NCI-H2107 treated with DMSO at 0.1 percent for 48 hours (cell line): ENCODE data around the gene ZFAND3.
"Not testable (repeated sequence)": the region's sequence is repeated elsewhere in the genome, so short reads cannot be mapped to it uniquely, and the experiment has no call there.

ENCODE experiments used
- DNase-seq: peaks from one replicate; lab custom pipeline; 2025; ENCODE audit not compliant: unreplicated experiment; lab: John Stamatoyannopoulos, UW

Gene ZFAND3

DNA sequence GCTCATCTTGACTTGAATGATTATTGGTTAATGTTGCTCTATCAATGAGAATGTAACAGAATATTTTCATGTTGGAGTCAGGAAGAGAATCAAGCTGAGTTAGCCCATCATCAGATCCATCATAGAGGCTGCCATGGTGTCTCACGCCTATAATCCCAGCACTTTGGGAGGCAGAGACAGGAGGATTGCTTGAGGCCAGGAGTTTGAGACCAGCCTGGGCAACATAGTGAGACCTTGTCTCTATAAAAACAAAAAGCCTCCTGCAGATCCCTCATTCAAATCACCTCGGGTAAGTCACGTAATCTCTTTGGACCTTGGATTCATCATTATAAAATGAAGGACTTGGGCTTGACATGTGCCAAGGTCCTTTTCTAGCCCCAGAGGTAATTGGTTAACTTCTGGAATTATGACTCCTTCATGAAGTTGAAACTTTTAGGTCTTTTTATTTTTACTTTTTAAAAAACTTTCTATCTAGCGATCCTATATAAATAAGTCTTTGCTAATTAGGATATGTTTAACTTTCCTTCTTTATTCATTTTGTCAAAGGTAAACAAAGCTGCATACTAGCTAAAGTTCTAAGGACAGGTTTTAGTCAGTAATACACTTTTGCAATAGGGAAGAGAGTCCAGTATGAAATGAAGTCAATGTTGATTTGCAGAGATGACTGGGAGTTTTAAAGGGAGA lies 110.9 kb downstream of the ZFAND3 start:
- DNase-seq, result no peak

DNA sequence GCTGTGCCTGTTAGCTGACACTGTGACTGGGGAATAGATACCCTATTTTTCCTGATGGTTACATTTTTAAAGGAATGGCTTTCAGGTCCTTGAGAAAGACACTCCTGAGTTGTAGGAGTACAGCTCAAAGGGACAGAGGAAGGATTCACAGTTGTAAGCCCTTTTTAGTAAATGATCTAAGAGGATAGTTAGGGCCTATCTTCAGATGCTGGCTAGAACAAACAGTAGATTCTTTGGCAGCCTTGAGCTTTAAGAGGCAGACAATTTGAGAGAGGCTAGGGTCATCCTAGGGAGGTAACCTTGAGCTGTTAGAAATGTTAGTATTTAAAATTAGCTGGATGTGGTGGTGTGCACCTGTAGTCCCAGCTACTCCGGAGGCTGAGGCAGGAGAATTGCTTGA lies 111.5 kb downstream of the ZFAND3 start:
- no peak for DNase-seq

DNA sequence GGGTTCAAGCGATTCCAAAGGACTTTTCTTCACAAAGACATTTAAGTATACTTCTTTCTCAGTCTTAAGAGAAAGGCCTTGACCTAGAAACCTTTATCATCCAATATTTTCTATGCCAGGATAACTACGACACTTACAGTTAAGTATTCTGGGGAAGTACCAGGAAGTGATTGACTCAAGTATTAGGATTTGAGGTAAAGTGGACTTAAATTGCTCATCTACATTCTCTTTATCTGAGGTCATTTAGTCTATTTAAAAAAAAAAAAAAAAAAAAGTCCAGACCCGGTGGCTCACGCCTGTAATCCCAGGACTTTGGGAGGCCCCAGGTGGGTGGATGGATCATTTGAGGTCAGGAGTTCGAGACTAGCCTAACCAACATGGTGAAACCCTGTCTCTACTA lies 114.7 kb downstream of the ZFAND3 start:
- no peak for DNase-seq

DNA sequence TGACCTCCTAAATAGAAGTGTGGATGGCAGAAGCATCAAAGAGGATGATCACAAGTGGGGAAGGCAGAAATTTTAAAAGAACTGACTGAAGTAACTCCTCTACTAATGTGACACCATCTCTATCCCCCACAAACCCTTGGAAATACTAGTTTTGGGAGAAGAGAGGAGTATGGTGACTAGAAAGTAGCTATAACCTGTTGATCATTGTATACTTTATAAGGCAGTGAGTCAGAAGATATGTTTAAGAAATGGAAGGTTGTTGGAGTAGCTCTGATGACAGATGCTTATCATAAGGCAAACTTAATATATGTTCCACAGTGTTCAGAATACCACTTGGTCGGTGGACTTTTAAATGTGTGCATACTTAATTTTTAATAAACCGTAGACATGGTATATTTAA lies 116.6 kb downstream of the ZFAND3 start:
- DNase-seq, result no peak

DNA sequence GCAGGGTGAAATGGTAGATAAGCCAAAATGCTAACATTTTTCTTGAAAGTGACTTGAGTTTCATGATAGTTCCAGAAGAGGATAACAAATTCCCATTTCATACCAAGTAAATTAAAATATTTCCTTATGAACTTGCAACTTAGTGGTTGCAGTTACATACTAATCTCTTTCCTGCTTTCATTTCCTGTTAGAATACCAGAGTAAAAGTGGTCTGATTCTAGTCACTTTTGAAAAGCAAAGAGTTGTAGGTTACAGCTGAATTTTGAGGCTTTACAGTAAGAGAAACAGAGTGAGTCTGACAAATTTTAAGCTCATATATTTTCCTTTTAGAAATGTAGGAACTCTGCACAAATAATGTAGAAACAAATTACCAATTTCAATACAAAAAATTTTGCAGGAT lies 117.4 kb downstream of the ZFAND3 start:
- DNase-seq, result no peak

DNA sequence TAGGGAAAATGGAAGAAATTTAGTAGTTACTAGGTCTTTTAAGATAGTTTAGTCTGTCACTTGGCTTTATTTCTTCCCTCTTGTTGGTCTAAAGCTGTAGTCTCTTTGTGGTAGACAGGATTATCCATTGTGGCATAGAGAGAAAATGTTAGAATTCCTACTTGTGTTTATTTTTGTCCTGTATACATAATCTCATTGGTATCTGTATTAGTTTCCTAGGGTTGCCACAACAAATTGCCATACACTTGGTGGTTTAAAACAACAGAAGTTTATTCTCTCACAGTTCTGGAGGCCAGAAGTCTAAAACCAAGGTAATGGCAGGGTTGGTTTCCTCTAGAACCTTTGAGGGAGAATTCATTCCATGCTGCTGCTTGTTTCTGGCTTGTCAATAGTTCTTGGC lies 119.4 kb downstream of the ZFAND3 start:
- no peak for DNase-seq

DNA sequence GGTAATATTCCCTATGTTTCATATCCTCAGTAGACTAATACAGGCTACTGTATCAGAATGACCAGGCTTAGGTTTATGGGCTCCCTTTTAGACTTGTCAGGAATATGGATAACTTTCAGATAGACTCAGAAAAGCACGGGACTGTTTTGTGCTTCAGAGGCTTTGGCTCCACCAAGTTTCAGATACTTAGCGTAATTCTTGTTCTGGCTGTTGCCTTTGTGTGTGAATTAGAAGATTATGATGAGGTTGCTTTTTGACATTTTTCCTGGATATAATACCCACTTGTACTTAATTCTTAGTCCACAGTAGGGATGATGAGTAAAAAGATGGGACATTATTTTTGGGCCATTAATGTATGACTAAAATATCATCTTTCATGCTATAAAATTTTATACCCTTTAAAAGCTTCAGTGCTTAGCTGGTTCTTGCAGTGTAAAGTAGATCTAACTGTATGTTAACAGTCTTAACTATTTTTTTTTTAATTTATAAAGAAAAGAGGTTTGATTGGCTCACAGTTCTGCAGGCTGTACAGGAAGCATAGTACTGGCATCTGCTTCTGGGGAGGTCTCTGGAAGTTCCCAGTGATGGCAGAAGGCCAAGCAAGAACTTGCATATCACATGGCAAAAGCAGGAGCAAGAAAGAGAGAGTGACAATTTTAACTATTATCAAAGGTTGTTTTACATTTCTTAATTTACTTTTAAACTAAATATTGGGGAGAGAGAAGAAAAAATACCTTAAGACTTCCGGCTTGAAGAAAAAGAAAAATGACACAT lies 120.7 kb downstream of the ZFAND3 start:
- DNase-seq, result no peak

DNA sequence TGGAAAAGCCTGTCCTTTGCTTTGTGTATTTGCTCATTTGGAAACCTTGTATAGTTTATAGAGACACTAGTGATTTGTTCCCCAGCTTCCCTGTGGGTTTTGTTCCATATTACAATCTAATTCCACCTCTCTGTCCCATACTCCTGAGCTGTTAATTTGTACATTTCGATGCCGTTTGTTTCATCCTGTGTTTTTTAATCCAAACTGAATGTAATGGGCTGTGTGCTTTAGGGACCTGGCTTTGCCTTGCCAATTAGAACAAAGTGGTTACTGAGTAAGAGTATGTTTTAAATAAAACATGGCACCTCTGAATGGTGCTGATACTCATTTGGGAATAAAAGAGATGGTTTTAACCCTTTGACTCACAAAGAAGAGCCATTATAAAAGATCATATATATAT lies 122.3 kb downstream of the ZFAND3 start:
- no peak for DNase-seq

DNA sequence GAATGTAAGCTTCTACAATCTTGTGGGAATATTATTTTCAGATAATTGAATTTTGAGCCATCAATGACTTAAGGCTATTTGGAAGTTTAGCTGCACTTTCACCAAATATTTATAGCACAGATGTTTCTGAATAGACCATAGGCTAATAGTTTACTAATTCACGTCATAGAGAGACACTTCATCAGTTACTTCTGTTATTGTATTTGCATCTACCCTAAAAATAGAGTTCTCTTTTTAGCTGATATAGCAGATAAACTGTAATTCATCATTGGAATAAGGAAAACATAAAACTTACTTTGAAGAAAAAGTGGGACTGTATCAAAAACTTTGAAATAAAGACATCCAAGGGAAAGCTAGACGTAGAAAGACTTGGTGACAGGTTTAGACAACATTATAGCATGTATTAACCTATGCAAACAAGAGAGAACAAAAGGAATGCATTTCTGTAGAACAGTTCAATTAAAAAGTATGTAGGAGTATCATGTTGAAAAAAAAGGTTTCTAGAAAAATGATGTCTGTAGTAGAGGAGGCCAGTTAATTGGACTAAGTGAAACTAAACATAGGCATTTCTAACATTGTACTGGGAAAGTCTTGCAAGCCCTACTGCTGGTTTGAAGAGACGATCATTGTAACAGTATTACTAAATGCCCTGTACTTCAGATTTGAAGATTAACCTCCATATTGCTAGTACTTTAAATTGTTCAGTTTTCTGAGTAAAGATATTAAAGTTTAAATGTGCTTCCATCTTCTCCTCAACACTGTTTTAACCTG lies 123.3 kb downstream of the ZFAND3 start:
- DNase-seq, result no peak

DNA sequence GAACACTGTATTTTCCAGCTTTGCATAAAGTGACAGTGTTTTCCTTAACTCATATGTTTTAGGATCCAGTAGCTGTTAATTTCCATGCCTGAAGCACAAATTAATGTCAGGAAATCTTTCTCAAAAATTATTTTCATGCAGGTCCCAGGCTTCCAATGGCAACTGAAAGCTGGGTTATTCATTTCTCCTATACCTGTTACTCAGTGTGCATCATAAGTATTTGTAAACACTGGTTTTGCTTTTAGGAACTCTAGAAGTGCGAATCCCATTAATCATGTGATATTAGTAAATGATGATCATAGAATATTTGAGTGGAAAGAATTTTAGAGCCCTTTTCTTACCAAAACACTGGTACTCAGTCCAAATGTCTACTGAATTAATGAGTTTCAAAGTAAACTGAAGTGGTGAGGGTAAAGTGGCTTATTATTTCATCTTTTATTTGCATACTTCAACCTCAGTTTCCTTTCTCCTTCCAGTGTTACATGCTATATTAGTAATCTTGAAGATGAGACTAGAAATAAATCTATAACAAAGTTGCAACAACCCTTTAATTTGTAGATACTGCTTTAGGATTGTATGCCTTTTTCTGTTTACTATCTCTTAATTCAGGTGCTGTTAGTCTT lies 124.0 kb downstream of the ZFAND3 start:
- no peak for DNase-seq

DNA sequence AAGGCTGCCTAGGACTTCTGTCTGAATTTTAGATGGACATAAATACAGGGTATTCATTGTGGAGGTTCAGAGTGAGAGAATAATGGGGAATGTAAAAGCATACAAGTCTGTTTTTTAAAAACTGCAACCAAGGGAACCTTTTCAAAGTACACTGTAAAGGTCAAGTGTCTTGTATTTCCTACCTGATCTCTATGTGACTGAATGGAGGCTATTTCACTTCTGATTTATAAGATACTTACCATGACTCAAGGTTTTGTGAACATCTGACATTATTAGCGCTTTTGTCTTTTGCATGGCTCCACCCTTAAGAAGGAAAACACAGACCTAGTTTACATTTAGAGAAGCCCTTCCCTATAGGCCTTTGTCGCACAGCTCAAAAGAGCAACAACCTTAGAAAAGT lies 126.5 kb downstream of the ZFAND3 start:
- DNase-seq, result no peak

DNA sequence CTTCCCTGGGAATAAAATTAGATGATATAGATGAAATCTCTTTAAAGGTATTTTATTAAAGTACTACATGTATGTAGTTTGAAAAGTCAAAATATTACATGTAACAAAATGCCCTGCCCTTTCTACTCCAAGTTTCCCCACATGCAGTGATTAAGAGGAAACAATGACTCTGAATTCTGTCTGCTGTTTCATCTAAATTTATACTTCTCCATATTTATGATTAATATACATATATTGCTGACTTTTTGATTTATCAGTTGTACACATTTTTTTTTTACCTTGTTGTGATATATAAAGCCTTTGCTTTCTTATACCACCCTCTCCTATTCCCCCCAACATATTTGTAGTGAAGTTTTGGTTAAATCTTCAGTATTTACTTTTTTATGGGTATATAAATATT lies 127.9 kb downstream of the ZFAND3 start:
- no peak for DNase-seq

DNA sequence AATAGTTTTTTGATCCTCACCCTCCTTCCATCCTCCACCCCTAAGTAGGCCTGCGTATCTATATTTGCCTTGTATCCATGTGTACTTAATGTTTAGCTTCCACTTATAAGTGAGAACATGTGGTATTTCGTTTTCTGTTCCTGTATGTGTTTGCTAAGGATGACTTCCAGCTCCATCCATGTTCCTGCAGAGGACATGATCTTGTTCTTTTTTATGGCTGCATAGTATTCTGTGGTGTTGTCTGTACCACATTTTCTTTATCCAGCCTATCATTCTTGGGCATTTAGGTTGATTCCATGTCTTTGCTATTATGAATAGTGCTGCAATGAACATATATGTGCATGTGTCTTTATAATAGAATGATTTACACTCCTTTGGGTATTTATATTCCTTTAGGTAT lies 129.1 kb downstream of the ZFAND3 start:
- DNase-seq, result not testable (repeated sequence)

DNA sequence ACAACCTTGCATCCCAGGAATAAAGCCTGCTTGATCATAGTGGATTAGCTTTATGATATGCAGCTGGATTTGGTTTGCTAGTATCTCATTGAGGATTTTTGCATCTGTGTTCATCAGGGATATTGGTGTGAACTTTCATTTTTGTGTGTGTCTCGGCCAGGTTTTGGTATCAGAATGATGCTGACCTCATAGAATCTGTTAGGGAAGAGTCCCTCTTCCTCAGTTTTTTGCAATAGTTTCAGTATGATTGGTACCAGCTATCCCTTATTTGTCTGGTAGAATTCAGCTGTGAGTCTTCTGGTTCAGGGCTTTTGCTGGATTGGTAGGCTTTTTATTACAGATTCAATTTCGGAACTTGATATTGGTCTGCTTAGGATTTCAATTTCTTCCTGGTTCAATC lies 132.5 kb downstream of the ZFAND3 start:
- DNase-seq, result no peak

DNA sequence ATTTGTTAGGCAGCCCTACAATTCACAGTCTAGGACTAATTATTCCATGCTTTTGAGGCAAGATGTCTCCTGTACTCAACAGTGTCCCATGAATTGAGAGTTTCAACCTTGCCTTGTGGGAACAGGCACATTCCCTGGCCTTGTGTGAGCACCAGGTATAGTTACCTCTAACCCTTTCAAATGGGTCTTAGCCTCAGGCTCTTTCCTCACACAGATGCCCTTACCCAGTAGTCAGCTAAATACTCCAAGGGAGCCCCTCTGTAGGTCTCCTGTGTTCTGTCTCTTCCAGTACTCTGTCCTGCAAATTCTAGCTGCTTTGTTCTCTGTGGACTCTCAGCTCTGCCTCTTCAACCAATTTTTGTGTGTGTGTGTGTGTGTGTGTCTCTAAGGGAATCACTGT lies 135.3 kb downstream of the ZFAND3 start:
- no peak for DNase-seq

DNA sequence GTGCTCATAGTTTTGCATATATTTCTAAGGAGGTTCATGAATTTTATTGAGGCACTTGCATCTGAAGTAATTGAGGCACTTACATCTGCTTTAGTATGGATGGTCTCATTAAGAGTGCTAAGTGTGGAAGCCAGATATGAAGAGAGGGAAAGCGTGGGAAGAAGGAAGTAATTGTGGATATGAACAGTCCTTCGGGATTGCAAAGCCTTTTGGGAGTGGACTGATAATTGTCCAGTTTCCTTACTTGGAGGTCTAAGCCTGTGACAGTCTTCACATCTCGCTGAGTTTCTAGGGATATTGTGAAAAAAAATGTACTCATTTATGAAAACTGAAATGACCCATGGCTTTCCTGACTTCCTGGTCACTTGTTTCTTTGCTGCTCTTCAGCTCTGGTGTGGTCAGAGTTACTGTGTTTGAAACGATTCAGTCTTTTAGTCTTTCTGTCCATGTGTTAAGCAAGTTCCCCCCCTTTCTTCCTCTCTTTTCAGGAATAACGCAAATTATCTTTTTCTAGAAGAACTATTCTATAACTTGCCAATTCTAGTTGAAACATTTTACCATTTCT lies 137.3 kb downstream of the ZFAND3 start:
- DNase-seq, result no peak

DNA sequence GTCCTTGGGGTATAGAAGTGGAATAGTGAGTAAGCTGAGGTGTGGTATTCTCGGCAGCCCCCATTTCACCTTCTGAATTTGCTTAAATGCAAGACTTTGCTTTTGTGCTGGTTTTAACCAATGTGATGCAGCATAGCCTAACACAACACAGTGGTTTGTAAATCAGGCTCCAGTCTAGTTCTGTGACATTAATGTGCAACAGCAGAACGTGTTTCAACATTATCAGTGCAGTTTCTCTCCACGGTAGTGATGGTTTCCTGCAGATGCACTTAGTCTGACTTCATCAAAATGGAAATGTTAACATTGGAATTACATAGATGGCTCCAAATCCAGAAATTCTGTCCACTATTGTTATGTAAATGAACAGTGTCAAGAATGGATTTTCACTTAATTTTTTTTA lies 139.5 kb downstream of the ZFAND3 start:
- DNase-seq, result no peak

DNA sequence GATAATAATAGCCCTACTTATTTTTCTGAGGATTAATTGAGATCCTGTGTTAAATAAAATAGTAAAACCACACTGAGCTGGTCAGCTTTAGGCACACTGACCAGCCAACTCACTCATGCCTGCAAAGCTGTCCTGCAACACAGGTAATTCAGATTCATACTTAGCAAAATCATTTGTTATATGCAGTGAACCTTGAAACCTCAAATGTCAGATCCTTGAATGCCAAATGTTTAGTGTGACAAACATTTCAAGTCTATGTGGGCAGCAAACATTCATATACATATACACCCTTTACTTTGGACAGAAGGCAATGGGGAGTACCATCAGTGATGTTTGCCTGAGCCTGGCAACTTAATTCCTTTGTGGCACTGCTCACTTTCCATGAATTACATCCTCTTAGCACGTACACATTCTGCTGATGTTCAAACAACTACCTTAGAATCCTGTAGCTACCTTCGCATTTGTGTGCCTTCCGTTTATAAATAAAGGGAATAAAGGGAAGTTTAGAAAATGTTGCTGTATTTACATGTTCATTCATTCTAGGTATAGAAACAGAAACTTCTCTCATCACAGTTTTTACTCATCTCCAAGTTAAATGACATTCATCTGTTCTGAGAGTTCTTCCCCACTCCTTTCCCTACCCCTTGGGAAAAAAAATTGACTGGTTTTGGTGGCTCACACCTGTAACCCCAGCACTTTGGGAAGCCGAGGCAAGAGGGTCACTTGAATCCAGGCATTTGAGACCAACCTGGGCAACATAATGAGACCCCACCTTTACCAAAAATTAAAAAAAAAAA lies 140.8 kb downstream of the ZFAND3 start:
- no peak for DNase-seq

DNA sequence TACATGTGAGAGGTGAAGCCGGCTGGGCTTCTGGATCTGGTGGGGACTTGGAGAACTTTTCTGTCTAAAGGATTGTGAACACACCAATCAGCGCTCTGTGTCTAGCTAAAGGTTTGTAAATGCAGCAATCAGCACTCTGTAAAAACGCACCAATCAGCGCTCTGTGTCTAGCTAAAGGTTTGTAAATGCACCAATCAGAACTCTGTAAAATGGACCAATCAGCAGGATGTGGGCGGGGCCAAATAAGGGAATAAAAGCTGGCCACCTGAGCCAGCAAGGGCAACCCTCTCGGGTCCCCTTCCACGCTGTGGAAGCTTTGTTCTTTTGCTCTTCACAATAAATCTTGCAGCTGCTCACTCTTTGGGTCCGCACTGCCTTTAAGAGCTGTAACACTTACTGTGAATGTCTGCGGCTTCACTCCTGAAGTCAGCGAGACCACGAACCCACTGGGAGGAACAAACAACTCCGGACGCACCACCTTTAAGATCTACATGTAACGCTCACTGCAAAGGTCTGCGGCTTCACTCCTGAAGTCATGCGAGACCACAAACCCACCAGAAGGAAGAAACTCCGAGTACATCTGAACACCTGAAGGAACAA lies 143.1 kb downstream of the ZFAND3 start:
- not testable (repeated sequence) for DNase-seq
